Epithelial cell of esophagus (primary cell): ENCODE measurements around the gene RPS21.

Experiments
- DNase-seq: peaks from one replicate; pipeline ENCODE4 v3.0.0; 2010; ENCODE audit warnings: low read depth
- H3K4me3 ChIP-seq: 2 replicates; pipeline ENCODE4 v1.5.1; 2011; ENCODE audit warnings: mild to moderate bottlenecking, low read length, control low read depth
- CTCF ChIP-seq: IDR thresholded peaks from 2 replicates; pipeline ENCODE4 v1.5.1; 2011; ENCODE audit warnings: low read depth, mild to moderate bottlenecking, low read length, control low read depth, inconsistent platforms; ENCODE audit not compliant: insufficient read depth; ENCODE audit errors: missing control alignments

The RPS21 gene

GRCh38 chr20:62365814-62366369, 21.0 kb upstream of the RPS21 start:
- no peak for TF ChIP-seq CTCF
- peak overlapping the region; percentile 94 for H3K4me3 ChIP-seq
- DNase-seq: peak; percentile 81

- H3K4me3 ChIP-seq: peak overlapping the region; percentile 94
- TF ChIP-seq CTCF: no peak
- DNase-seq: no peak
Measured at GRCh38 chr20:62366370-62367135, 20.4 kb upstream of the RPS21 start.

GRCh38 chr20:62367136-62367632, 19.7 kb upstream of the RPS21 start, which contains the start of gene LAMA5:
LAMA5 (minus strand) TSS chr20:62367312; CDS start chr20:62367245, 67 bp downstream.
- DNase-seq: no peak
- TF ChIP-seq CTCF: no peak
- peak within 1 kb of the TSS; percentile 94 for H3K4me3 ChIP-seq

- no peak for DNase-seq
- no peak for TF ChIP-seq CTCF
- peak overlapping the region; percentile 29 for H3K4me3 ChIP-seq
Measured at GRCh38 chr20:62367633-62368391, 19.1 kb upstream of the RPS21 start.

DNA sequence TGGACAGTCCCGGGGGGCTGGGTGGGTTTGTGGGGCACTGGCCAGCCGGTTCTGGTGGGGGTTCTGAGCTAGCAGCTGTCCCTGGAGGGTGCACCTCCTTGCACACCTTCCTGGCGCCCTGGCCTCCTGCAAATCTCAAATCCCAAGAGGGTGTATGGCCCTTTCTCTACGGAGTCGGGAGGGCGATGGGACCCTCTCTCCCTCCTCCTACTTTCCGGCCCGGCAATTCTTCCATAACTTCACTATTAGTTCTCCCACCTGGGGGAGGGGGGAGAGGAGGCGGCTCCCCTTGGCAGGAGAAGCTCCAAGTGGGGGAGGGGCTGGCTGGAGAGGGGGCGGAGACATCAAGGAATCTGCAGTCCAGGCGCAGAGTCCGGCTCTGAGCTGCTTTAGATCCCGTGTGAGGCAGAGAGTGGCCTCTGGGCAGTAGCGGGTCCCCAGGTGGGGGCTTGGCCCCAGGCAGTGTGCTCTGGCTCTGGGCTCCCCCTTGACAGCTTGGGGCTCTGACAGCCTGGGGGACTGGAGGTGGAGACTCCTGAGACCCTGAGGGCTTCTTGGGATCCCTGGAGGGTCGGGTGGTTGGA, 18.4 kb upstream of the RPS21 start:
- peak overlapping the region; percentile 19 for H3K4me3 ChIP-seq
- TF ChIP-seq CTCF: no peak
- DNase-seq: no peak

DNA sequence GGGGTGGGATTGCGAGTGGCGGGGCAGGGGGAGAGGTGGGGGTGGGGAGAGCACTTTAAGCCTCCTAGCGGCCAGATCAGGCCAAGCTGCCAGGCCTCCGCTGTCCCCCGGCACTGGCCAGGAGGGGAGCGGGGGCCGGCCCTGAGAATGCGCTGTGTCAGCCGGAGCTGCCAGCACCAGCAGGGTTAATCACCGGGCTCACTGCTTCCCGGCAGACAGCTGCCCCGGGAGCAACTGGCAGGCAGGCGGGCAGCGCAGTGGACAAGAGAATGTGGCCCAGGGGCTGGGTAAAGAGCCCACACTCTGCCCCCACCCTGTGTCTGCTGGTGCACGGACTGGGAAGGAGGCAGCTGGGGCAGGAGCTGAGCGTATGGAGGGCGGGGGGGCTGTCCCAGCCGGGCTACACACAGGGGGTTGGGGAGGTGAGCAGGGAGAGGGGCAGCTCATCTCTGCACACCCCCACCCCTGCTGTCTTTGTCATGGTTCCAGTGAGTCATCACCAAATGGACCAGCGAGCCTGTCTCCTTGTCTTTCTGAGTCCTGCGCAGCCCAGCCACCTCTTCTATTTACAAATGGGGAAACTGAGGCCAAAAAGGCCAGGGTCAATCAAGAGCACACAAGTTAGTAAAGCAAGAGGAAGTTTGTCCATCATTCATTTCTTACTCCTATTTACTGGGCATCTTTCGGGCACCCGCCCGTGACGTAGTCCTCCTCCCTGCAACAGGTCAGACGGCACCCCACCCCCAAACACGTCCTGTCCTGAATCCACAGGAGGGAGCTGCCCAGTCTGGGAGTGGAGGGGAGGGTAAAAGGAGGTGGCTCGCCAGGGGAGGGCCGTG, 17.7 kb upstream of the RPS21 start:
- TF ChIP-seq CTCF: no peak
- peak overlapping the region; percentile 1 for H3K4me3 ChIP-seq
- DNase-seq: peak; percentile 62
